ENCODE results near the gene ABCA2.

Gene ABCA2

DNA sequence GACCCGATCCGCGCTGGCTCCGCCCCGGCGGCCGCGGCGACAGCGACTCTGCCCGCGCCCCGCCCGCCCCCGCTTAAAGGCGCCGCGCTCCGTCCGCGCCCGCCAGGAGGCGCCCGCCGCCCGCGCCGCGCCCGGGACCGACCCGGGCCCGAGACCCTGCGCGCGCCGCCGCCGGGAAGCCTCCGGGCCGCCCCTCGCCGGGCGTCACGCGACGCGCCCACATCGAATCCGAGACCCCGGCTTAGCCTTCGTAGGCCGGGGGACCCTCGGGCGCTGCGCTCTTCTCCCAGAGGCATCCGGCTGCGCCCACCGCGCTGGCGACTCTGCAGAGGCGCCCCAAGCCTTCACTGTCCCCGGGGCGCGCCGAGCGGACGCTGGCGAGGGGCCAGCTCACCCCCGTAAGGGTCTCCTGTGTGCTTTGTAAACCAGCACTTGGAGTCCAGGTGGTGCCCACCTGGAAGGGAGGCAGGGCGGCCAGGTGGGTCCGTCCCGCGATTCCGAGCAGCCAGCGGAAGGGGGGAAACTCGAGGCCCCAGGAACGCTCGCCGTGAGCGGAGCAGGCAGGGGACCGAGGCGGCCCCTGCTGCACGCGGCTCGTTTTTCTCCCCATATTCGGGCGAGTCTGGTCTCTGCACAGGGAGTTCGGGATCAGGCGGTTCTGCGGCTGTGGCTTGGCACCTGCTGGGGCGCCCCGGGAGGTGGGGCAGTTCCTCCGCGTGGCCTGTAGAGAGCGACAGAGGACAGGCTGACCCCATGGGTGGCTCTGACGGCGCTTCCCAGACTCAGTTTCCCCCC, 423 bp upstream of the ABCA2 start:
- peak; percentile 42 for DNase-seq

- DNase-seq = no peak
These were observed 1.2 kb downstream of the ABCA2 start for GRCh38 chr9:137026828-137027227.

DNA sequence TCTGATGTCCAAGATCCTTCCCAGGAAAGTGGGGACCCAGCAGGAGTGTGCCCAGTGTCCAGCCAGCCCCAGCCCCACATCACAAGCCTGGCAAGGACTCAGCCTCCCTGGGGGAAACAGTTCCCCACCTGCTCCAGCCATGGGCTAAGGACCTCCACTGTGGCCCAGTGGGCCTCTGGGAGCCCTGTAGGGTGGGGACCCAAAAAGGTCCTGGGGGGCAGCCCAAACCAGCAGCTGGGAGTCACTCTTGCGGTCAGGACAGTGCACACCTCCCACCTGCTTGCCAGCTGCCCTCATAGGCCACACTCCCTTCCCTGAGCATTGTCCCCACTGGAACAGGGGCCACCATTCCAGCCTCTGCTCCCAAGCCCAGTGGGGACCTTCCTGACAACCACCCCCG, 1.7 kb downstream of the ABCA2 start:
- DNase-seq = no peak

DNA sequence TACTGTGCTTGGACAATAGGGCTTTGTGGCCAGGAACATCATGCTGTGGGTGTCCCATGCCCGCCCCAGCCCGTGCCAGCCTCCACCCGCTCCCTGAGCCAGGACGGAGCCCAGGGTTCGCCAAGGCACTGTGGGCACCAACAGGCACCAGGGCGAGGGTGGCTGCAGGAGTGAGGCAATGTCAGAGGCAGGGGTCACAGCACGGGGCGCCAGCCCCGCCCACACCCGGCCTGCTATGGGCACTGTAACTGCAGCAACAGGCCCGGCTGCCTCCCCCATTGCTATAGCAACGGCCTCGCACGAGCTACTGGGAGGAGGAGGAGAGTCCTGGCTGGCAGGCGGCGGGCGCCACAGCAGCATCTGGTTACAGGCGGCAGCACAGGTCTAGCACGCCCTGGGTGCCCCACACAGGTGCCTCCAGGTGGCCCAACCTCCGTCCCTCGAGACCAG, 2.5 kb downstream of the ABCA2 start:
- no peak for DNase-seq

DNA sequence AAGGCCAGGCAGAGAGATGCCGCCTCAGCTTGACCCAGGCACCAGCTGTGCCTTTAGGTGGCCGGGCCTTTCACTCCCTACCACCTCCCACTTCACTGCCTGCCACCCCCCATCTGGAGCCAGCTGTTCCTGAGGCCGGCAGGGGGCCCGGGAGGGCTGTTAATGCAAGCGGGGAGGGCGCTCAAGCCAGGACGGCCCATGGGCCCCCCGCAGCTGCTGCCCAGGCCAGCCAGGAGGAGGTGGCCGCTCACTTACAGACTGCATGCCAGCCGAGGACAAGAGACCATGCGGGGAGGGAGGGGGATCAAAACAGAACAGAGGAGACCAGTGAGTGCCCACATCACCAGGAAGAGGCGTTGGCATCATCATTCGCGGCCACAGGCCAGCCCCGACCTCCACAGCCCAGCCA, 4.5 kb downstream of the ABCA2 start:
- no peak for DNase-seq

- DNase-seq = no peak
These were observed 4.9 kb downstream of the ABCA2 start for GRCh38 chr9:137023157-137023556.

DNA sequence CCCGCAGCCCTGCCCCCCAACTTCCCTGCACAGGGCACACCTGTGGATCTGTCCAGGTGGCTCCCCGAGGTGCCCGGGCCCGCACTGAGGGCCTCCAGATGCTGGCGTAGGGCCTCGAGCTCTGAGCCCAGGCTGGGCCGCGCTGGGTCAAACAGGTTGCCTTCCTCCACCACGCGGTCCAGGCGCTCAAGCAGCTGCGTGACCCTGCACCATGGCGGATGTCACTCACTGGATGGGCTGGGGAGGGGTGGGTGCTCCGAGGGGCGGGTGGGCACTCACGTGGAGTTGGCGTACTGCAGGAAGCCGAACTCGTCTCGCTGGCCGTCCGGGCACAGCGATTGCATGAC, 5.4 kb downstream of the ABCA2 start:
- no peak for DNase-seq

DNA sequence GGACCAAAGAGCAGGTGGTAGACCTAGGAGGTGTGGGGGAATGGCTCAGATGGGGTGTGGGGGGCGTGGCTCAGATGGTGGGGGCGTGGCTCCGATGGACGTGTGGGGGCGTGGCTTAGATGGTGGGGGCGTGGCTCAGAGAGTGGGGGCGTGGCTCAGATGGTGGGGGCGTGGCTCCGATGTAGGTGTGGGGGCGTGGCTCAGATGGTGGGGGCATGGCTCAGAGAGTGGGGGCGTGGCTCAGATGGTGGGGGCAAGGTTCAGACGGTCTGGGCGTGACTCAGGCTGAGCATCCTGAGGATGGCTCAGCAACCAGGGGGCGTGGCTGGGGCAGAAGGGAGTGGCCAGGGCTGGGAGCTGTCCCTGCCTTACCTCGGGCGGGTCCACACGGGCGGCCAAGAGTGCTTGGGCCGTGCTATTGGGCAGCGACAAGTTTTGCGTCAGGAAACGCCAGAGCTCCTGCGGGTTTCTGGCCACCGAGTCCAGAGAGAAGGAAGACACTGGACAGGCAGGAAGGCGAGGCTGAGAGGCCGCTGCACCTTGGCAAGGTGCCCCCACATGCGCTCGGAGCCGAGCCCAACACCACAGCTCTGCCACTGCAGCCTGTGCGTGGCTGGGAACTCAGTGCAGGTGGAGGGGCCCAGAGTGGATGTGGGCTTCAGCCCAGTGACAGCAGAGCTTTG, 5.9 kb downstream of the ABCA2 start:
- peak; percentile 49 for DNase-seq

DNA sequence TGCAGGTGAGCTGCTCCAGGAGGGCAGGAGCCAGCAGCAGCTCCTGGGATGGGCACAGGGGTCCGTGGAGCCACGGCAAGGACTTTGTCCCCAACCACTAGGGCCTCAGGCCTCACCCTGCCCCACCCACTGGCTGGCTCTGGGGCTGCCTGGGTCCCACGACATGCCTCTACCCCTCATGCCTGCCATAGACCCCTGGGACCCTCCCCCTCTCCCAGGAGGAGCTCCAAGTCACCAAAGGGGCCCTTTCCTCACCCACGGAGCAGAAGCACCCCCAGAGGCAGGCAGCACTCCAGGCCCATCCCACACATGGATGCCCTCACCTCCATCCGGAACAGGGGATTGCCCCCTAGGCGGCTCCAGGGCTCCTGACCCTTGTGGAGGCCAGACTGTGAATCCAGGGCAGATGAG, 6.5 kb downstream of the ABCA2 start:
- DNase-seq = no peak

DNA sequence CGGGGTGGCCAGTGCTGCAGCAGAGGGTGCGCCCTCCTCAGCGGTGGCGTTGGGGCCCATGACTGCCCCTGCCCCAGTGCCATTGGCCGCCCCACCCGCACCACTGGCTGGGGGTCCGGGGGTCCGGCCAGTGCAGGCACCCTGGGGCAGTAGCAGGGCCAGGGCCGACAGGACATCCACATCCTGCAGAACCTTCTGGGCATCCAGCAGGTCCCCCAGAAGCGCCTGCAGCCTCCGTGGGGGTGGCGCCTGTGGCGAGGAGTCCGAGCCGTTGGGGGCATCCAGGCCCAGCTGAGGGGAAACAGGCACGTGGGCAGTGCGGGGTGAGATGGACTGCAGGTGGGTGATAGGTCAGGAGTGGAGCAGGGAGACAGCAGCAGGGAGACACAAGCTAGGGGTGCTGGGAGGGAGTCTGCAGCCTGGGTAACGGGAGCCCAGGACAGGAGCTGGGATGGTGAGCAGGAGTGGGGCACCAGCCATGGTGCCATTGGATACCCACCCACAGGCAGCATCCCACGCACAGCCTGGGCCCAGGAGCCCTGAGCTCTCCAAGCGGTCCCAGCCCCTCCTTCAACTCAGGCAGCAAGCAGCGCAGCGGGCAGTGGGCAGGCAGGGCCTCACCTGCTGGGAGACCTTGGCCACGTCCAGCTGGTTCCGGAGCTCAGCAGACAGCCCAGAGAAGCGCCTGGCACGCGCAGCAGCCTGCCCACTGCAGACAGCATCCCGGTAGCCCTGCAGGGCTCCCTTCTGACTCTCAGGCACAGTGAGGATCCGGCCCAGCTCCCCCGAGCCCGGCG, 7.1 kb downstream of the ABCA2 start:
- DNase-seq = no peak

- DNase-seq = no peak
These were observed 8.0 kb downstream of the ABCA2 start for GRCh38 chr9:137019891-137020683.

DNA sequence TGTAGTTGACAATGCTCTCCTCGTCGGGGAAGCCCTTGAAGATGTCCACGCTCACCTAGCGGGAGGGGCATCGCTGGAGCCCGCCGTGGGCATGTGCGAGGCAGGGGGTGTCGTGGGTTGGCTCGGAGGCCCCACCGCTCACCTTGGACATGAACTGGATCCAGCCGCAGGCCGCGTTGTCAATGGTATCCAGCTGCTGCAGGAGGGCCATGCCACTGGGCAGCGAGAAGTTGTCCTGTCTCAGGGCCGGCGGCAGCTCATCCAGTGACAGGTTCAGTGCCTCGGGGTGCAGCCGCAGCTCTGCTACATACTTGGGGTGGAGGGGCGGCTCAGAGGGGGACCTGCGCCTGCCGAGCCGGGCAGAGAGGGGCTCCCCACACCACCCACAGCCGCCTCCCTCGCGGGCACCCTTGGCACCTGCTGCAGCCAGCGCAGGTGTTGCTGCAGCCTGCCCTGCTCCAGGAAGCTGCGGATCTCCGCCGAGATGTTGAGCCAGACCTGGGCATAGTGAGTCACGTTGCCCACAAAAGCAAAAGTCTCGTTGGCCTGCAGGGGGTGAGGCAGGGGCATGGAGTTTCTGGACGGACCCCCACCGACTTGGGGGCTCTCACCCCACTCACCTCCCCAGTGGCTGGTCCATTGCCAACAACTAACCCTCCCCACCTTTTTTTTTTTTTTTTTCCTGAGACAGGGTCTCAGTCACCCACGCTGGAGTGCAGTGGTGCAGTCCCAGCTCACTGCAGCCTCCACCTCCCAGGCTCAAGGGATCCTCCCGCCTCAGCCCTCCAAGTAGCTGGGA, 9.1 kb downstream of the ABCA2 start:
- DNase-seq = no peak

DNA sequence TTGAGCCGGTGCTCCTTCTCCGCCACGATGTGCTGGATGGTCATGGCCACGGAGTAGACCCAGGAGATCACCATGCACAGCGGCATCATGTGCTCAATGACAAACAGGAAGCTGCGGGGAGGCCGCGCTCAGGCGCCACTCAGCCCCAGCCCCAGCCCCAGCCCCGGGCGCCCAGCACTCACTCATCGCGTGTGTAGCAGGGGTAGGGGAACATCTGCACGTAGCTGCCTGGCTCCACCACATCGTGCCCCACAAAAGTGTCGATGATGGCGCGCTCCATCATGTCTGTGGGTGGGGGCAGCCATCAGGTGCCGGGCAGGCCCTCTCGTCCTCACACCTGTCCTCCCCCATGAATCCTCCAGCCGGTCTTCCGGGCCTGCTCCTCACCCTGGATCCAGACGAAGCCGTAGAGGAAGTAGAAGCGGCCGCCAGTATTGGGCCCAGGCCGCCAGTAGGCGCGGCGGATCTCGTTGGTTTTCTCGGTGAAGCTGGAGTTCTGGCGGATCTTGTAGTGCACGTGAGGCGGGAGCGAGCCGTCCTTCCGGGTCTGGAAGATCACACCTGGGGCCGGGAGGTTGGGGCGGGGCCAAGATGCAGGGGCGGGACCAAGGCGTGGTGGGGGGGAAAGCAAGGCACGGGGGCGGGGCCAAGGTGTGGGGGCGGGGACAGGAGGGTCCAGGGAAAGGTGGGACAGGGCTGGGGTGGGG, 10.1 kb downstream of the ABCA2 start:
- DNase-seq = no peak

DNA sequence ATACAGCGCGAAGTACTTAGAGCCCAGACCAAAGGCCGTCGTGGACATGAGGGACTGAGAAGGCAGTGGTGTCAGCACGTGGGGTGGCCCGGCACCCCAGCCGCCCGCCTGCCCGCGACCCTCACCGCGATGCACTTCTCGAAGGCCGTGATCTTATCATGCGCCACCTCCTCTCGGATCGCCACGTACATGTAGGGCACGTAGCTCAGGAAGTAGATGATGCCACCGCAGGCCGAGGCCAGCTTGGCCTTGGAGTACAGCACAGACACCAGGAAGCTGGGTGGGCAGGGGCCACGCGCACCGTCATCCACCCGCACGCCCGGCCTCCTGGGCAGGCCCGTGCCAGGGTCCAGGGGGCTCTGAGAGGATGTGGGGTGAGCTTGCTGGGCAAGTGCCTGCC, 11.0 kb downstream of the ABCA2 start:
- no peak for DNase-seq

GRCh38 chr9:137016436-137016835, 11.6 kb downstream of the ABCA2 start:
- no peak for DNase-seq

DNA sequence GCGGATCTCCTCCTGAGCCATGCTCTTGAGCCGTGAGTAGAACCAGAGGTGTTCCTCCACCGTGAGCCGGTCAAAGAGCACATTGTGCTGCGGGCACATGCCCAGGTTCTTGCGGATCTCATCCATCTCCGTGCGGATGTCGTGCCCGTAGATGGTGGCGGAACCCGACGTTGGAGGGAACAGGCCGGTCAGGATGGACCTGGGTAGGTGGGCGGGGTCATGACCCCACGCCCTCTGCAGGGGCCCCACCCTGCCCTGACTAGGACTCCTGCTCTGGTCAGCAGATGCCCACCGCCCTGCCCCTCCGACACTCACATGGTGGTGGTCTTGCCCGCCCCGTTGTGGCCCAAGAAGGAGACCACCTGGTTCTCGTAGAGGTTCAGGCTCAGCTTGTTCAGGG, 12.1 kb downstream of the ABCA2 start:
- no peak for DNase-seq

DNA sequence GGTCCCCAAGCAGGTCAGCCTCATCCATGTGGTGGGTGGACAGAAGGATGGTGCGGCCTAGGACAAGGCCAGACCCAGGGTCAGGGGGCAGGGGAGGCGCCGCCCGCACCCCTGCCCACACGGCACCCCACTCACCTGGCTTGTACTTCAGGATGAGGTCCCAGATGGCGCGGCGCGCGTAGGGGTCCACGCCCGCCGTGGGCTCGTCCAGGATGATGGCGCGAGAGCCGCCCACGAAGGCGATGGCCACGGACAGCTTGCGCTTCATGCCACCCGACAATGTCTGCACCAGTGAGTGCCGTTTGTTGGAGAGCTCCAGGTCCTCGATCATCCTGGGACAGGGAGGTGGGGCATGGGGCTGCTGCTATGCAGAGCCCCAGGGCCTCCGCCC, 12.5 kb downstream of the ABCA2 start:
- DNase-seq = no peak

DNA sequence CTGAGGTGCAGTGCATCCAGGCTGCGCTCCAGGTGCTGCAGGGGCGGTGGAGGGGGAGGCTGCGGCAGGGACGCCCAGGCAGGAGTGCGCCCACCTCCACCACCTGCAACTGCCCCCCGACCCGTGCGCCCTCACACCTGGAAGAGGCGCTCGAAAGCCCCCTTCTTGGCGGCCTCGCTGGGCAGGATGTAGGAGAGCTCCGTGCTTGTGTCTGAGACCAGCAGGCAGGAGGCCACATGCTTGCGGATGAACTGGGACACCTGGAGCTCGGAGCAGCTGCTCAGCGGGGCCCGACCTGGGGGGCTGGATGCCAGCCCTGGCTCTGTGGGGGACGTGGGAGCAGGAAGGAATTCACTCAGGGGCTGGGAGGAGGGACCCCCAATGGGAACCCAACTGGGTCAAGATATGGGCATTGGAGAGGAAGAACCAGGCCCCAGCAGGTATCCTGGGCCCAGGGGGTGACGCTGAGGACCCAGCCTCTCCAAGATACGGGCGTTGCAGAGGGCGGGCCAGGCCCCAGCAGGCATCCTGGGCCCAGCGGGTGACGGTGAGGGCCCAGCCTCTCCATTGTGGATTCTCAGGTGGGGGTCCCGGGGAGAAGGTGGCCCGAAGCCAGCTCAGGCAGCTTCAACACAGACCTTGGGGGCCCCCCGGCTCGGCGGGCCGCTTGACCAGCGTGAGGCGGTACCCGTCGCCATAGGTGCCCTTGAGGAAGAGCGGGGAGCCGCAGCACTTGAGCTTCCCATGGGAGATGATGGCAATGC, 13.1 kb downstream of the ABCA2 start:
- DNase-seq = no peak

GRCh38 chr9:137014166-137014565, 13.9 kb downstream of the ABCA2 start:
- no peak for DNase-seq

GRCh38 chr9:137013571-137013940, 14.5 kb downstream of the ABCA2 start:
- no peak for DNase-seq

Data from activated CD4-positive, alpha-beta T cell treated with anti-CD3 and anti-CD28 coated beads for 1 hour (primary cell).